ENCODE data around the gene SRGAP2. TPM values are rescaled to one million over a fixed set of nuclear protein-coding genes. Genes with fewer than 3 reads are reported as not detected.
"Not testable (repeated sequence)": the region's sequence is repeated elsewhere in the genome, so short reads cannot be mapped to it uniquely, and the experiment has no call there.

The SRGAP2 gene
- polyA plus RNA-seq, 3 donors: 50.9 to 69.4 (median 56.5) TPM

- DNase-seq (ENCODE audit: extremely low read depth in 1 of 11, low read depth in 9 of 11, low spot score in 4 of 11): not testable (repeated sequence)
Observed at GRCh38 chr1:206195182-206195581, 8.2 kb upstream of the SRGAP2 start.

GRCh38 chr1:206196748-206197424 lies 6.5 kb upstream of the SRGAP2 start:
- not testable (repeated sequence) for DNase-seq (ENCODE audit: extremely low read depth in 1 of 11, low read depth in 9 of 11, low spot score in 4 of 11)

DNA sequence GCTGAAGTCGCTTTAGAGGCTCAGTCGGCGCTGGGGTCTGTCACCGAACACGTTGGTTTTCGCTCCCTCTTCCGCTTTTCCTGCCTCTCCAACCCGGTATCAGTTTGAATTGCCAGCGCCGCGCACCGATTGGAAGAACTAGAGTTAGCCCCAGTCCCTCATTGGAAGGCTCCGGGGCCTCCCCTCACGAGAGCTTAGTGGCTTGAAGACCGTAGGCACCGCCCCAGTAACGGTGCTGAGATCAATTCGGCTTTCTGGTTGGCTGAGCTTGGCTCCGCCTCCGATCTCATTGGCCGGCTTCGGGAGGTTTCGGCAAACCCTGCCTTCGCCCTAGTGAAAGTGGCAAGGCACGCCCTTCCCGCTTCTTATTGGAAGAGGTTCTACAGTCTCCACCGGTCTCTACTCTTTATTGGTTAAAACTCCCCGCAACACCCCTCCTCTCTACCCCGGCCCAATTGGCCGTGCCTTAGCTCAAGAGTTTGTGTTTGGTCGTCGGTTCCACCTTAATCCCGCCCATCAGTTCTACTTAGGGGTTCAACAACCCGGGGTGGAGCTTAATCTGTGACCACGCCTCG lies 465 bp upstream of the SRGAP2 start, which contains the start of gene FAM72A:
TSS of gene FAM72A (minus strand) at position 51 of the 575 bp plus-strand sequence. CDS start 814 bp downstream, outside the sequence.
- peak; percentile 86 to 99 (median 95) for DNase-seq (ENCODE audit: extremely low read depth in 1 of 11, low read depth in 9 of 11, low spot score in 4 of 11)

DNA sequence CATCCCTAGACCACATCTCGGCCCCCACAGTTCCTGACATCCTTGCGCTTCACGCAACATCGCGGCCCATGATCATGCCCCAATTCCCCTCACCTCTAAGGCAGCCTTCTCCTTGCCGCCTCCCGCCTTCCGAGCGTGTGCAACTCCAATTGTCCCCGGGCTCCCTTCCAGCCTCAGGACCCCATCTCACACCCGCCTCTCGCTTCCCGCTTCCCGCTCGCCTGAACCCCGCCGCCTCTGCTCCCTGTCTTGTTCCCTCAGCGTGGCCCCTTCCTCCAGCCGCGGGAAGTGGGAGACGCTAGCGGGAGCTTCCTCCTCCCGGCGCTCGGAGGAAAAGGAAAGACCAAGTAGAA lies 794 bp downstream of the SRGAP2 start:
- DNase-seq (ENCODE audit: extremely low read depth in 1 of 11, low read depth in 9 of 11, low spot score in 4 of 11): not testable (repeated sequence)

DNA sequence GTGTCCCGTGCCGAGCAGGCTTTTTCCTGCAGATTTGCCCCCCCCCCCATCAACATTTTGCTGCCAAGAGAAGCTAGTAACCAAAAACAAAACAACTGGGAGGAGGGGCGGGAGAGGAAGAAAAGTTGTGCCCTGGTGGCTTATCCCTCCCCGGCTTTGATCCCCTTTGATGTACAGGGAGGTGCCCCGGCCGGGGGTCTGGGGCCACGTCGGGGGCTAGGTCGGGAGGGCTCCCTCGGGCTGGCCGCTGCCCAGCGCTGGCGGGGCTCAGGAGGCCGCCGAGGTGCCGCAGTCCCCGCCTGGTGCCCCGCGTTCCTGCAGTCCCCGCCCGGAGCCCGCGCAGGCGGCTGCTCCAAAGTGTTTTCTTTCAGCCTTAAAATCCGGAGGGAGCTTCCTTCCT lies 1.5 kb downstream of the SRGAP2 start:
- not testable (repeated sequence) for DNase-seq (ENCODE audit: extremely low read depth in 1 of 11, low read depth in 9 of 11, low spot score in 4 of 11)

- DNase-seq (ENCODE audit: extremely low read depth in 1 of 11, low read depth in 9 of 11, low spot score in 4 of 11): not testable (repeated sequence)
Observed at GRCh38 chr1:206205569-206205968, 2.2 kb downstream of the SRGAP2 start.

- DNase-seq (ENCODE audit: extremely low read depth in 1 of 11, low read depth in 9 of 11, low spot score in 4 of 11): not testable (repeated sequence)
Observed at GRCh38 chr1:206210802-206211201, 7.5 kb downstream of the SRGAP2 start.

- DNase-seq (ENCODE audit: extremely low read depth in 1 of 11, low read depth in 9 of 11, low spot score in 4 of 11): not testable (repeated sequence)
Observed at GRCh38 chr1:206215600-206216392, 12.5 kb downstream of the SRGAP2 start.

GRCh38 chr1:206218285-206218684 lies 14.9 kb downstream of the SRGAP2 start:
- DNase-seq (ENCODE audit: extremely low read depth in 1 of 11, low read depth in 9 of 11, low spot score in 4 of 11): not testable (repeated sequence)

DNA sequence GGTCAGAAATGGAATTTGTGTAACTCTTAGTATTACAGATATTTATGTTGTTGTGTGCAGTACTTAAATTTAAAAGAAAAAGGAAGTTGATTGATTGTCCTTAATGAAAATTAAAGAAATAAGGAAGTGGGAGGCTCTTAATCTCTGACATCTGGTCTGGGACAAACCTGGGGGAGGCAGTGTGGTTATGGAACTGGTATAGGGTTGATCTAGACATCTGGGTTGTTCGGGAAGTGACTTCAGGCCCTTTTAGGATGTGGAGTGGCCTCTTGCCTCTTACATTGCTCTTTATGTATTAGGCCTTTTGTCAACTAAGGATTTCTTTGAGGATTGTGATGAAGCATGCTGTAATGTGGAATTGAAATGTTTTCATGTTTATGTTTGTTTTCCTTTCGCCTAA lies 15.4 kb downstream of the SRGAP2 start:
- not testable (repeated sequence) for DNase-seq (ENCODE audit: extremely low read depth in 1 of 11, low read depth in 9 of 11, low spot score in 4 of 11)

GRCh38 chr1:206219514-206220331 lies 16.4 kb downstream of the SRGAP2 start:
- not testable (repeated sequence) for DNase-seq (ENCODE audit: extremely low read depth in 1 of 11, low read depth in 9 of 11, low spot score in 4 of 11)

- not testable (repeated sequence) for DNase-seq (ENCODE audit: extremely low read depth in 1 of 11, low read depth in 9 of 11, low spot score in 4 of 11)
Observed at GRCh38 chr1:206220332-206221000, 17.1 kb downstream of the SRGAP2 start.

DNA sequence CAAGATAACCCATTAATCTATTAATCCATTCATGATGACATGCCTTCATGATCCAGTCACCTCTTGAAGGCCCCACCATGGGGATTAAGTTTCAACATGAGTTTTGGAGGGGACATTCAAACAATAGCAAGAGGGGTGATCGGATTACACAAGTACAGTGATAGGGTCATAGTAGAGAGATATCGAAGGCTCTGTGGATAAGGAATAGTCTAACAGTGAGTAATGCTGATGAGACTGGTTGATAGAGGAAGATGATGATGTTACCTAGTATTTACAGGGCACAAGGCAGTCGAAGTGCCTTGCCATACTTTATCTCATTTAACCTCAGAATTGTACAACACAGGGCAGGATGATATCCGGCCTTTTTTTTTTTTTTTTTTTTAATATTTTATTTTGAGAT lies 18.2 kb downstream of the SRGAP2 start:
- not testable (repeated sequence) for DNase-seq (ENCODE audit: extremely low read depth in 1 of 11, low read depth in 9 of 11, low spot score in 4 of 11)

DNA sequence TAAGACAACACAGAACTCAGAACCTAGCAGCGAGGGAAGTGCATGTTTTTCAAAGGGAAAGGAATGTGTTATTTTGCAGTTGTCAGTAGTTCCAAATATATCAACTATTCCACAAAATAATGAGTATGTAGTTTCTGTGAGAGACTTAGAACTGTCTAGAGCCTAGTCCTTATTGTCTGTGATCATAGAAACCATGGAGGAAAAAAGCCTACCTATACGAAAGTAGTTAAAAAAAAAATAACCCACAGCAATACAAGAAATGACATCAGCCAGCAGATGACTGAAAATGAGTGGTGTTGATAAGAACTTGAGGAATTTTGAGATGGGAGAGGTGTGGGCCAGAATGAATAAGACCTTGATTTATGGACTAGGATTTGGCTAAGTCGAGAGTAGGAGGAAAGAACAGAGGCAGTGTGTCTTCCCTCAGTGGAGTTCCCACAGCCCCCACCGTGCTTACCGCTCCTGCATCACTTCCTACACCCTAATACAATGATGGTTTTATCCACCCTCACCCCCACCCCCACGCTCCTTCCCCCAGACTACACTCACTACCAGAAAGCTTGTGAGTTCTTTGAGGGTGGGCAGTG lies 20.9 kb downstream of the SRGAP2 start:
- not testable (repeated sequence) for DNase-seq (ENCODE audit: extremely low read depth in 1 of 11, low read depth in 9 of 11, low spot score in 4 of 11)

DNA sequence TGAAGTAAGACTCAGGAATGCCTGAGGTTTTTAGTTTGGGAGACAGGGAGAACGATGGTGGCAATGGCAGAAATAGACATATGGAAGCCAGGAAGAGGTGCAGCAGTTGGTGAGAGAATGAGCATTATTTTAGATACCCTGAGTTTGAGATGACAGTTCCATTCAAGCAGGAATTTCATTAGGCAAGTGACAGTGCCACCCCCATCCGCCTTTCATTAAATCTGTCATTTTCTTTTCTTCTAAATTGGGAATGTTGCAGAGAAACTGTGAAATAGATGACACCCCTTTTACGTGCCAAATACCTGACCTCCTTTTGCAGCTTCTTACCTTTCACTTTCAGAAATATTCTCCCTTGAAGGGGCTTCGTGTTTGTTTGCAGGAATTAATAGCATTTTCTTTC lies 22.0 kb downstream of the SRGAP2 start:
- DNase-seq (ENCODE audit: extremely low read depth in 1 of 11, low read depth in 9 of 11, low spot score in 4 of 11): not testable (repeated sequence)

GRCh38 chr1:206226886-206227285 lies 23.5 kb downstream of the SRGAP2 start:
- DNase-seq (ENCODE audit: extremely low read depth in 1 of 11, low read depth in 9 of 11, low spot score in 4 of 11): not testable (repeated sequence)

DNA sequence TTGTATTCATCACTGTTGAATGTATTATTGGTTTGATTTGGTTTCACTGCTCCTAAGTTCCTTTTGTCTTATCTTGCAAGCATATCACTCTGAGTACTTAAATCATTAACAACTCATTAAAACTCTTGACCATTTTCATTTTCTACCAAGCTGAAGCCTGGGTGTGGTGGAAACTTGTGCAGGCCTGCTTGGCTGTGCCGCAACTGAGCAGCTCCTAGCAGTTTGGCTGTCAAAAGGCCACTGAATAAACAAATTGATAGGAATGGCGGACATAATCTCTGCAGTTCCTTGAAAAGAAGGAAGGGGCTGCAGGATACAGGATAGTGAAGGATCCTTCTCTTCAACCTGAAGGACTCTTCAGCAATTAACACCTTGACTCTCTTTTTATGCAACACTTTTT lies 25.9 kb downstream of the SRGAP2 start:
- not testable (repeated sequence) for DNase-seq (ENCODE audit: extremely low read depth in 1 of 11, low read depth in 9 of 11, low spot score in 4 of 11)

DNA sequence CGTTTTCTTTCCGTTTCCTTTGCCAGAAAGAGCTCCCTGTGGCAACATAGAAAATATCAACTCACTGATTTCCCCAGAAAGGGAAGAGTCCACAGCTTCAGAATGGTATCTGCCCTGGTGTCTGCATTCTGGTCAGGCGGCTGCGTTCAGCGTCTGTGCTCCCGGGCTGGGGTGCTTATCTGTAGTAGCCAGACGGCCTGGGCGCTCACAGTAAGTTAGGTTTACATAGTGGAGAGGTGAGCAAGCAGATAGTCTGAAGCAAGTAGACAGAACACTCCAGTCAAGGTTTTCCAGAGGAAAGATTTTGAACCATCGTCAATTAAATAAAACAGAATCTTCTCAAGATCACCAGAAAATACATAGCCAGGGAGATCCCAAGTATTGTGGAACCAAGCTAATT lies 28.6 kb downstream of the SRGAP2 start:
- not testable (repeated sequence) for DNase-seq (ENCODE audit: extremely low read depth in 1 of 11, low read depth in 9 of 11, low spot score in 4 of 11)

All from renal cortex interstitium (tissue), 11 donors.